HG02763 (cell line): ENCODE results near the gene ODAM.
"Not testable (repeated sequence)": the region's sequence is repeated elsewhere in the genome, so short reads cannot be mapped to it uniquely, and the experiment has no call there.

ENCODE experiments used
- ATAC-seq: cut with Tn5 transposase; IDR thresholded peaks from one replicate; pipeline ENCODE4 v1.9.1; 2021; ENCODE audit warnings: mild to moderate bottlenecking, moderate library complexity; ENCODE audit not compliant: unreplicated experiment

ODAM gene

DNA sequence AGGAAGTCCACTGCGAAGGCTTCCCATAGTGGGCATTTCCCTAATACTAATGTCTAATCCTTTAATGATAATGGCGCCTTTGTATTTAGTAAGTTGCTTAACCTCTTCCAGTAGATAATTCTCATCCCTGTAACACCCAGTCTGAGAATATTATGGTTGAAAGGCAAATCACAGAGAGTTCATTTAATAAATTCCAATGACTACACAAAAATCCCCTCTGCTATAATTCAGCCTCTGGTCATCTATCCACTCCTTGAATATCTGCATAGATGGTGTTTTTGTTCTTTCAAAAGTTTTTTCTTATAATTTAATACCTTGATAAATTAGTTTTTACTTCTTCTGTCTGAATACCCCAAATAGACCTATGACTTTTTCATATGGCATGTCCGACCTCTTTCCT lies 25.9 kb downstream of the ODAM start:
- ATAC-seq, result not testable (repeated sequence)

- not testable (repeated sequence) for ATAC-seq
Observed at GRCh38 chr4:70221818-70222217, 26.3 kb downstream of the ODAM start.

GRCh38 chr4:70225824-70226223 lies 30.3 kb downstream of the ODAM start, which contains the start of gene FDCSP:
Gene FDCSP (plus strand): TSS chr4:70226124. CDS start chr4:70231195, 5,071 bp downstream.
- no peak for ATAC-seq

GRCh38 chr4:70236125-70236524 lies 40.6 kb downstream of the ODAM start:
- ATAC-seq, result no peak

- ATAC-seq, result no peak
Observed at GRCh38 chr4:70239131-70239883, 43.8 kb downstream of the ODAM start.

GRCh38 chr4:70239884-70240591 lies 44.5 kb downstream of the ODAM start:
- ATAC-seq, result no peak

DNA sequence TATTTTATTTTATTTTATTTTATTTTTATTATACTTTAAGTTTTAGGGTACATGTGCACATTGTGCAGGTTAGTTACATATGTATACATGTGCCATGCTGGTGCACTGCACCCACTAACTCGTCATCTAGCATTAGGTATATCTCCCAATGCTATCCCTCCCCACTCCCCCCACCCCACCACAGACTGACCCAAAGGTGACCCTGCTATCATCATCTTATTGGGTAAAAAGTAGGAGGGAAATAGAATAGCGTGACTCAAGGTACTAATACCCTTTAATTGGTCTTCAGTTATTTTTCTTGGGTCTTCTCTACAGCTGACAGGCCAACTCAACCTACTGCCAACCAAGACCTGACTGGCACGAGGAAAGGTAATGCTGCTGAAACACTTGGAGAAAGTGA lies 46.8 kb downstream of the ODAM start, which contains the start of gene CSN3:
CSN3 (plus strand) TSS at position 301 of the 400 bp plus-strand sequence. CDS start 2,223 bp downstream, outside the sequence.
- not testable (repeated sequence) for ATAC-seq

- ATAC-seq, result no peak
Observed at GRCh38 chr4:70243091-70243490, 47.6 kb downstream of the ODAM start.

DNA sequence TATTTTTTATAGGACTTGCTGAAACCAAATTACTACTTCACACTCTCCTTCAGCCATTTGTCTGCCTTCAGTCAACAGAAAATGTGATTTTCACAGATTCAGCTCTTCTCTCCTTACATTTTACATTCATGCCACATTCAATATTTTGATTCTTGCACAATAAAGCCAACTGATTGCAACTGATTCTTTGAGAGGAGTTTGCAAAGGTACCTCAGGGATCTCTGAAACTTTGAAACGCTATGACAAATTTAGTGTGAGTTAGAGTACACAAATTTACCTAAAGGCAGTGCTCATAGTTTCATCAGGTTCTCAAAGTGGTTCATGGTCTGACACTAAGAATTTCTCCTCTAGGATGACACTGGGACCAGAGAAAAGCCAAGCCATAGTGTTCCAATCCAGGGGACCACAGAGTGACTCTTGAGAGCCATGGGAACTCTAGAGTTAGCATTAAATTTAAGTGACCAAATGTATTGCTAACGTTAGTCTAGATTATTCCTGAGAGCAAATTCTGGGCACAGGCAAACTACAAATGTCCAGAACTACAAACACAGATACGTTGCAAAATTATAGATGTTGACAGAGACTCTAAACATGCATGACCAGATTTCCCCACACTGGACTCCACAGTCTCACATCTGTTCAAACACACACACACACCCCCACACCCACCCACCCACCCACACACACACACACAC lies 55.9 kb downstream of the ODAM start:
- ATAC-seq, result no peak

- ATAC-seq, result no peak
Observed at GRCh38 chr4:70251945-70252277, 56.4 kb downstream of the ODAM start.
